Endothelial cell of umbilical vein (primary cell): ENCODE data around the gene C12orf57. TPM values are rescaled to one million over a fixed set of nuclear protein-coding genes. Genes with fewer than 3 reads are reported as not detected.
A peak's percentile ranks its signal among the peaks of the same experiment; 100 is the strongest.

ENCODE experiments used
- BruUV-seq: library from RNA; stranded (reverse); fragments of 400-500 nt; replicated peaks from 2 replicates; lab custom pipeline; 2021; lab: Mats Ljungman, UMichigan
- CTCF ChIA-PET: fragments of 300-600, 350-600 bp; sonication (Branson Sonifier 250); formaldehyde crosslinking; loops from one replicate; lab custom pipeline; 2021; ENCODE audit warnings: antibody characterized with exemption, inconsistent platforms; lab: Charles Lee
- POLR2A ChIA-PET: fragments of 300-600, 350-600 bp; sonication (Branson Sonifier 250); formaldehyde crosslinking; loops from one replicate; lab custom pipeline; 2021; ENCODE audit warnings: antibody characterized with exemption, inconsistent platforms; lab: Charles Lee
- DNase-seq: peaks from one replicate; pipeline ENCODE4 v3.0.0-alpha.2; 2011; ENCODE audit warnings: low read depth, low spot score
- FAIRE-seq: peaks from 2 replicates; lab custom pipeline; 2011; peaks lifted over from hg19 to GRCh38; lab: Jason Lieb, UNC
- H2AFZ ChIP-seq: 2 replicates; pipeline ENCODE4 v1.6.0; 2012; ENCODE audit warnings: low read depth, low read length, control low read depth, inconsistent platforms
- H3K27ac ChIP-seq: 2 replicates; pipeline ENCODE4 v1.5.1; 2011; ENCODE audit warnings: low read depth, mild to moderate bottlenecking, control low read depth, low read length, moderate library complexity; ENCODE audit not compliant: insufficient read depth
- H3K27me3 ChIP-seq, 2 experiments: 2 replicates each; pipeline versions ENCODE4 v1.6.0 to v1.6.1; 2011; ENCODE audit warnings: low read length in 2 of 2, mixed read lengths in 1 of 2; ENCODE audit not compliant: control insufficient read depth in 2 of 2, insufficient read depth in 2 of 2
- H3K36me3 ChIP-seq, 2 experiments: 2 replicates in 1 of 2; 3 replicates in 1 of 2; pipeline ENCODE4 v1.5.1; 2011; ENCODE audit warnings: low read length in 2 of 2, mild to moderate bottlenecking in 1 of 2, moderate library complexity in 1 of 2; ENCODE audit not compliant: control insufficient read depth in 2 of 2, insufficient read depth in 2 of 2; ENCODE audit errors: extremely low read depth in 1 of 2
- H3K4me1 ChIP-seq: 3 replicates; pipeline ENCODE4 v1.5.1; 2011; ENCODE audit warnings: mild to moderate bottlenecking, low read length; ENCODE audit not compliant: control insufficient read depth, insufficient read depth; ENCODE audit errors: extremely low read depth
- H3K4me2 ChIP-seq: 2 replicates; pipeline ENCODE4 v1.6.1; 2011; ENCODE audit warnings: low read length, control low read depth, mixed read lengths; ENCODE audit not compliant: insufficient read depth
- H3K4me3 ChIP-seq, 3 experiments: fragments of 200-600 bp in 1 of 3; sonication (generic), shearing (Covaris generic) in 1 of 3; replicated peaks in 1 of 3; 2 replicates each; pipeline ENCODE4 v1.5.1; 2011 to 2016; ENCODE audit warnings: control low read depth in 3 of 3, low read length in 3 of 3, mild to moderate bottlenecking in 2 of 3, inconsistent platforms in 1 of 3, low read depth in 1 of 3, moderate library complexity in 1 of 3; ENCODE audit not compliant: insufficient read depth in 1 of 3
- H3K79me2 ChIP-seq: 2 replicates; pipeline ENCODE4 v1.6.0; 2012; ENCODE audit warnings: low read length, inconsistent platforms; ENCODE audit not compliant: control insufficient read depth, insufficient read depth
- H3K9ac ChIP-seq: replicated peaks from 2 replicates; pipeline ENCODE3; 2011; ENCODE audit warnings: low read length, control low read depth; ENCODE audit not compliant: insufficient read depth; ENCODE audit errors: extremely low read depth
- H3K9me1 ChIP-seq: replicated peaks from 3 replicates; pipeline ENCODE4 v1.6.0; 2011; ENCODE audit warnings: mild to moderate bottlenecking, low read length; ENCODE audit not compliant: control insufficient read depth, insufficient read depth; ENCODE audit errors: extremely low read depth
- H3K9me3 ChIP-seq: replicated peaks from 2 replicates; pipeline ENCODE4 v1.5.1; 2012; ENCODE audit warnings: low read length, inconsistent platforms; ENCODE audit not compliant: control insufficient read depth, insufficient read depth
- H4K20me1 ChIP-seq: replicated peaks from 2 replicates; pipeline ENCODE3; 2011; ENCODE audit warnings: mild to moderate bottlenecking, low read length; ENCODE audit not compliant: control insufficient read depth, insufficient read depth; ENCODE audit errors: extremely low read depth
- EZH2 ChIP-seq: IDR thresholded peaks from 2 replicates; pipeline ENCODE4 v1.6.1; 2012; ENCODE audit warnings: borderline replicate concordance, low read depth, mild to moderate bottlenecking, moderate library complexity, low read length, inconsistent platforms; ENCODE audit not compliant: severe bottlenecking
- FOS ChIP-seq: IDR thresholded peaks from 2 replicates; pipeline ENCODE4 v1.6.1; 2011; ENCODE audit warnings: mild to moderate bottlenecking, low read length, moderate library complexity, borderline replicate concordance; ENCODE audit not compliant: insufficient read depth
- MAX ChIP-seq: IDR thresholded peaks from 2 replicates; pipeline ENCODE4 v1.6.1; 2011; ENCODE audit not compliant: insufficient read depth, insufficient read length
- MYC ChIP-seq: IDR thresholded peaks from one replicate; pipeline ENCODE4 v1.6.1; 2011; ENCODE audit warnings: mild to moderate bottlenecking, low read depth, low read length
- POLR2A ChIP-seq: IDR thresholded peaks from 2 replicates; pipeline ENCODE4 v1.6.1; 2012; ENCODE audit warnings: low read depth, mild to moderate bottlenecking, control low read depth, low read length
- POLR2AphosphoS5 ChIP-seq: IDR thresholded peaks from 2 replicates; pipeline ENCODE4 v1.6.1; 2012; ENCODE audit warnings: low read depth, mild to moderate bottlenecking, control low read depth, low read length, moderate library complexity; ENCODE audit not compliant: insufficient read depth
- dilution Hi-C: fragments of 300-500 bp; cut with MboI; formaldehyde crosslinking; loops from one replicate; pipeline ENCODE4 v1.15.0; 2019; ENCODE audit warnings: low sequenced_read_pairs; ENCODE audit not compliant: extremely low pct_ligation_motif_present
- intact Hi-C: fragments of 100-400 bp; cut with micrococcal nuclease; formaldehyde crosslinking; loops from one replicate; pipeline ENCODE4 v1.10.0; 2022
- polyA plus RNA-seq, 4 experiments: library from polyadenylated mRNA; depleted of rRNA in 3 of 4; stranded (reverse) in 3 of 4; unstranded in 1 of 4; fragments of >200 nt; gene quantifications; 2 replicates each; pipeline versions ENCODE4 v1.2.1 to v1.2.3, GENCODE V29; 2011 to 2012; ENCODE audit warnings: missing spikeins in 1 of 4
- total RNA-seq: library from RNA; stranded (reverse); gene quantifications from 2 replicates; pipeline ENCODE4 v1.2.3, GENCODE V29; 2021
- TF ChIP-seq, protein P1 (sequence below), 2 donors: IDR thresholded peaks; 1 replicate in 1 of 2; 2 replicates in 1 of 2; pipeline ENCODE4 v1.5.1; 2011; ENCODE audit warnings: low read length in 2 of 2, mild to moderate bottlenecking in 2 of 2, moderate library complexity in 2 of 2, control low read depth in 1 of 2, inconsistent platforms in 1 of 2, low read depth in 1 of 2; ENCODE audit not compliant: insufficient read depth in 1 of 2; ENCODE audit errors: extremely low read depth in 1 of 2

Gene C12orf57
- total and polyA plus RNA-seq, 2 donors (not counting 3 experiments of a cell fraction or from before 2014, with no cell fraction given) = 167 to 729 TPM

- H3K79me2 ChIP-seq = no peaks in the 10 kb centered on the region
Measured at GRCh38 chr12:6899427-6899826, 44.4 kb upstream of the C12orf57 start.

More at GRCh38 chr12:6899427-6899826, 44.4 kb upstream of the C12orf57 start:
- Histone ChIP-seq H3K36me3 (no peaks in the 10 kb centered on the region), H3K9ac (no peak overlapping the region), H3K4me1 (peaks cover 3% of the 10 kb centered on the region), H3K4me2 (no peak overlapping the region), H3K4me3 (no peak overlapping the region), H3K27ac (no peak overlapping the region), H3K27me3 (no peaks in the 10 kb centered on the region), H2AFZ (no peak overlapping the region), H3K9me3 (no peaks in the 10 kb centered on the region), H4K20me1 (no peaks in the 10 kb centered on the region), H3K9me1 (no peaks in the 10 kb centered on the region)
- intact Hi-C loops = no loop called here
- CTCF ChIA-PET = interaction anchor here (1.1 to 2.6 kb wide), 4 partner anchors 8 to 30 kb away, joined by 4 to 8 read pairs (median 6); partner anchors contain the start of gene SPSB2
- no peak for DNase-seq
- POLR2A ChIA-PET = no interaction called here
- BruUV-seq = no TSS peak
- dilution Hi-C loops = no loop called here
- FAIRE-seq = peak; percentile 4
- TF ChIP-seq, protein P1, sequence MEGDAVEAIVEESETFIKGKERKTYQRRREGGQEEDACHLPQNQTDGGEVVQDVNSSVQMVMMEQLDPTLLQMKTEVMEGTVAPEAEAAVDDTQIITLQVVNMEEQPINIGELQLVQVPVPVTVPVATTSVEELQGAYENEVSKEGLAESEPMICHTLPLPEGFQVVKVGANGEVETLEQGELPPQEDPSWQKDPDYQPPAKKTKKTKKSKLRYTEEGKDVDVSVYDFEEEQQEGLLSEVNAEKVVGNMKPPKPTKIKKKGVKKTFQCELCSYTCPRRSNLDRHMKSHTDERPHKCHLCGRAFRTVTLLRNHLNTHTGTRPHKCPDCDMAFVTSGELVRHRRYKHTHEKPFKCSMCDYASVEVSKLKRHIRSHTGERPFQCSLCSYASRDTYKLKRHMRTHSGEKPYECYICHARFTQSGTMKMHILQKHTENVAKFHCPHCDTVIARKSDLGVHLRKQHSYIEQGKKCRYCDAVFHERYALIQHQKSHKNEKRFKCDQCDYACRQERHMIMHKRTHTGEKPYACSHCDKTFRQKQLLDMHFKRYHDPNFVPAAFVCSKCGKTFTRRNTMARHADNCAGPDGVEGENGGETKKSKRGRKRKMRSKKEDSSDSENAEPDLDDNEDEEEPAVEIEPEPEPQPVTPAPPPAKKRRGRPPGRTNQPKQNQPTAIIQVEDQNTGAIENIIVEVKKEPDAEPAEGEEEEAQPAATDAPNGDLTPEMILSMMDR (IDR thresholded peaks at IDR 0.05; ENCODE audit: extremely low read depth in 1 of 2, insufficient read depth in 1 of 2, low read depth in 1 of 2, low read length in 2 of 2) = no peak
- TF ChIP-seq POLR2A (no peak), MYC (no peak), POLR2AphosphoS5 (no peak), EZH2 (no peak), FOS (no peak), MAX (no peak)
